Activated T-helper 1 cell treated with anti-CD3 and anti-CD28 coated beads, Interleukin-12 subunit alpha, Interleukin-12 subunit beta, Interleukin-2, Interleukin-4 antibody, amounts not matched to agents 30 ng/mL and 10 ng/mL and 1 ng/mL, durations not matched to agents 14 hours and 24 hours and 36 hours (primary cell): Measurements from ENCODE around the gene CAMK1G. TPM values are rescaled to one million over a fixed set of nuclear protein-coding genes. Genes with fewer than 3 reads are reported as not detected.

Experiments
- DNase-seq: peaks from one replicate; pipeline ENCODE4 v3.0.0; 2021; ENCODE audit warnings: low spot score
- H3K27ac Mint-ChIP-seq: one replicate; pipeline ENCODE4 v1.8.0; 2021; ENCODE audit warnings: mild to moderate bottlenecking, mixed read lengths
- H3K27me3 Mint-ChIP-seq: one replicate; pipeline ENCODE4 v1.8.0; 2022; ENCODE audit warnings: mild to moderate bottlenecking, moderate library complexity, mixed read lengths; ENCODE audit not compliant: insufficient read depth
- H3K36me3 Mint-ChIP-seq: one replicate; pipeline ENCODE4 v1.8.0; 2021; ENCODE audit warnings: low read depth, mixed read lengths
- H3K4me1 Mint-ChIP-seq: one replicate; pipeline ENCODE4 v1.8.0; 2021; ENCODE audit warnings: low read depth, mixed read lengths
- H3K4me3 Mint-ChIP-seq: one replicate; pipeline ENCODE4 v1.8.0; 2021; ENCODE audit warnings: mild to moderate bottlenecking, moderate library complexity, mixed read lengths
- H3K9me3 Mint-ChIP-seq: one replicate; pipeline ENCODE4 v1.8.0; 2021; ENCODE audit warnings: mixed read lengths
- intact Hi-C: fragments of 100-400 bp; cut with micrococcal nuclease; formaldehyde crosslinking; loops from one replicate; pipeline ENCODE4 v1.15.1; 2024
- total RNA-seq: library from RNA; stranded (reverse); gene quantifications from 2 replicates; pipeline ENCODE4 v1.2.3, GENCODE V29; 2022

The CAMK1G gene
- total RNA-seq, 1 donor from 2014 or later: 0.62 TPM

DNA sequence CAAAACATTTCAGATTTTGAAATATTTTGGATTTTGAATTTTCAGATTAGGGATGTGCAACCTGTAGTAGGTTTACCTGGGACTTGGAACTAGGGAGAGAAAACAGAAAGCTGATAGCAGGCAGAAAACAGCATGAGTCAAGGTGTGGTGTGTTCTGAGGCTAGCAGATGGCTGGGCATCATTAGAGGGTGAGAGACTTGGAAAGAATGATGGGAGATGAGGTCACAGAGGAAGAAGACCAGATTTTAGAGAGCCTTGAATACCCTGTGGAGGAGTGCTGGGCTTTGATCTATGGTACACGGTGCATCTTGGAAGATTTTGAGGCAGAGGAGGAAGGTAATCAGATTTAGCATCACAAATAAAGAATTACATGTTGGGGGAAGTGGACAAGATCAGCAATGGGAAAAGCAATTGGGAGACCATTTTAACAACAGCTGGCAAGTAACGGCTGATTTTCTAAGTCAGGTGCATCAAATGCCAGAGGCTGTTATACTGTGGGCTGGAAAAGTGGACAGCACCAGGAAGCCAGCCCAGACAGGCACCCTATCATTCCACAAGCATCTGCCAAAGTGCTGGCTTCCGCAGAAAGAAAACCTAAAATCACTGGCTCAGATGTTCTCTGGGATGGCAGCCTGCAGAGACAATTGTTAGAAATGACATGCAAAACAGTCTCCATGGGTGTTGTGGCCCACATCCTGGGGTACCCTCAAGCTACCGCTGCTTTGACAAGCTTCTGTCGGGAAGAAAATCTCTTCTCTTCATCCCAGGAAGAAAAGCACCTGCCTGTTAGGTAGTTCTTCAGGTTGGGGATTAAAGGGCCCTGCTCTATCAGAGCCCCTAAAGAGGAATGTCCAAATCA is 30.9 kb upstream of the CAMK1G start:
- Mint-ChIP-seq H3K4me3 (no peak overlapping the region), H3K27ac (no peak overlapping the region), H3K36me3 (no peaks in the 10 kb centered on the region), H3K9me3 (no peaks in the 10 kb centered on the region), H3K4me1 (no peaks in the 10 kb centered on the region), H3K27me3 (peaks cover 18% of the 10 kb centered on the region)
- intact Hi-C loops: no loop called here
- DNase-seq: no peak

DNA sequence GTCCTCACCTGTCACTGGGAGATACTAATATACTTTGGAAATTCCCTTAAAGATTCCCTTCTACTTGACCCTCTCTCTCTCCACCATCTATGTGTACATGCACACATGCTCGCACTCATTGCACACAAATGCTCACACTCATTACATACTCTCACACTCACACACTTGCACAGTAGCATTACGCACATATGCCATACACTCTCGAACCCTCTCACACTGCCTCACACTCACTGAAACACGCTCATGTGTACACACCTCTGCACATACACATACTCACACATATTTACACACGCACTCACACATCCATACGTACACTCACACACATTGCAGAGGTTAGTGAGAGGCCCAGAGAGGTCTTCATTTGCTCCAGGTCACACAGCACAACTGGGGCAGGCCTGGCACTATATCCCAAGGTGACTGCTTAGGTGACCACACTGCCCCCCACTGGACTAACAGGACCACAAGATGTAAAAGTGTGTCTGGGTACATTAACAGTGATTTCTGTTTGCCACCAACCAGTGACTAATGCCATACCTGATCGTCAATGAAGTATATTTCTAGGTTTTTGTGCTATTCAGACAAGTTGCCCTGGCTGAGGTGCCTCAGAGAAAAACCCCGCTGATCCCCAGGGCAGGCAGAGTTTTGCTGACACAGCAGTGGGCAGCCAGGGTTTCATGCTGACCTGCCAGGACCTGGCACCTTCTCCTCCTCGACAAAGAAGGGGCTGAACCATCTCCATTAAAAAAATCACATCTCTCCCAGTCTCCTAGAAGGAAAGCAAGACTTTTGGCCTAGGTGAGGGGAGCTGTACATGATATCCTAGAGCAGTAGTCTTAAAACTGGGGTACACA is 28.5 kb upstream of the CAMK1G start:
- Mint-ChIP-seq H3K36me3 (no peaks in the 10 kb centered on the region), H3K27ac (no peak overlapping the region), H3K27me3 (peaks cover 8% of the 10 kb centered on the region), H3K9me3 (no peaks in the 10 kb centered on the region), H3K4me1 (no peaks in the 10 kb centered on the region), H3K4me3 (no peak overlapping the region)
- DNase-seq: no peak
- intact Hi-C loops: no loop called here

DNA sequence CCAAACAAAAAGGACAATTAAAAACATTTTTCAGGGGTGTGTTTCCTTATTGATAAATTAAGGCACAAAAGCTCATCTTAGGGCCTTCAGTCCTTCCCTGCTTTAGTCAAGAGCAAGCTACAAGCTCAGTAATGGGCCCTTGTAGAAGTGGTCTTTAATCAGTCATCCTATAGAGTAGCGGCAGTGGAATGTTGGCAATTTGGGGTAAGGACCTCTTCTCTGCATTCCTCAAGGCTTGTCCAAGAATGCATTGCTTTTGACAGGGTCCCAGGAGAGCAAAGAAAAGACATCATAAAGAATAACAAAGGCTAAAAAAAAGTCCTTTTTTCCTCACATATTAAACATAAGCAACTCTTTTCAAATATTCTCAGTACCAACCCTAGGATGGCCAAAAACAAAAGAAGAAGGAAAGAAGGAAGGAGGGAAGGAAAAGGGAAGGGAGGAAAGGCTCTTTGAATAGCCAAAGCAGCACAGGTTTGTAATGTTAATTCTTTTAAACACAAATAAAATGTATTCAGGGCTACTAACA is 27.3 kb upstream of the CAMK1G start:
- no peaks in the 10 kb centered on the region for H3K36me3 Mint-ChIP-seq
- peaks cover 8% of the 10 kb centered on the region for H3K27me3 Mint-ChIP-seq
- no peaks in the 10 kb centered on the region for H3K4me1 Mint-ChIP-seq
- no peak overlapping the region for H3K4me3 Mint-ChIP-seq
- no peak overlapping the region for H3K27ac Mint-ChIP-seq
- DNase-seq: no peak
- H3K9me3 Mint-ChIP-seq: no peaks in the 10 kb centered on the region
- intact Hi-C loops: no loop called here

DNA sequence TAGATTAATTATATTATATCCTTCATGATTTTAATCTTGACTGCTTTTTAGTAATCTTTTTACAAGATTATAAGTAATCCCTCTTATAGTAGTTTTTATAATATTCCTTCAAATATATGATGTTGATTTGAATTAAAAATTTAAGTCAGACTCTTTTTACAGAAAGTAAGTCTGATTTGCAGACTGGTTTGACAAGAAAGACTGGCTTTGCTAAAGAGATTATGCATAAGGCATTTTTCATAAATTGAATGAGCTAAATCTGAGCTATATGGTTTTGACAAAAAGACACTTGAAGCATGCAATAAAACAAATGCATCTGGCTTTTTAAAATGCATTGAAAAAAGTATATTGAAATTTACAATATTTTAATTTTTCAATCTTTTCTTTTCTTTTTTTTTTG is 26.3 kb upstream of the CAMK1G start:
- H3K4me1 Mint-ChIP-seq: no peaks in the 10 kb centered on the region
- no peaks in the 10 kb centered on the region for H3K36me3 Mint-ChIP-seq
- H3K9me3 Mint-ChIP-seq: no peaks in the 10 kb centered on the region
- DNase-seq: no peak
- intact Hi-C loops: no loop called here
- H3K27me3 Mint-ChIP-seq: peaks cover 11% of the 10 kb centered on the region
- H3K27ac Mint-ChIP-seq: no peak overlapping the region
- H3K4me3 Mint-ChIP-seq: no peak overlapping the region

DNA sequence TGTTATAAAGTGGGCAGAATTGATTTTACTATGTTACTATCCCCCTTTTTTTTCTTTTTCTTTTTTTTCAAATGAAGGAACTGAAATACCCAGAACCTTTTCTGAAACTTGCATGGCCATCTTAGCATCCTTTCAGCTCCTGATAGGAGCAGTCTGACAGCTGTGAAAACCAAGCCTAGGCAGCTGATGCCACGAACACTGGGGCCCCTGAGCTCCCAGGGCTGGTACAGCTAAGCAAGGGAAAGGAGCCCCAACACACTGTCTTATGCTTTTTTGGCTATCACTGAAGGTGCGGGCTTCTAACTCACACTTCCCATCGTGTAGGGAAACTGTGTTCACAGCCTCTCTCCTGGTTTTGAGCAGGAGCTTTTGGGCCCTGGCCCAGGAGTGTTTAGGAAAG is 23.0 kb upstream of the CAMK1G start:
- Mint-ChIP-seq H3K27ac (no peak overlapping the region), H3K27me3 (peaks cover 28% of the 10 kb centered on the region), H3K36me3 (no peaks in the 10 kb centered on the region), H3K9me3 (no peaks in the 10 kb centered on the region), H3K4me1 (no peaks in the 10 kb centered on the region), H3K4me3 (no peak overlapping the region)
- intact Hi-C loops: loop anchor here (10.0 kb wide), 1 partner anchor 764 kb away; the partner anchor contains the start of gene HHAT
- no peak for DNase-seq

DNA sequence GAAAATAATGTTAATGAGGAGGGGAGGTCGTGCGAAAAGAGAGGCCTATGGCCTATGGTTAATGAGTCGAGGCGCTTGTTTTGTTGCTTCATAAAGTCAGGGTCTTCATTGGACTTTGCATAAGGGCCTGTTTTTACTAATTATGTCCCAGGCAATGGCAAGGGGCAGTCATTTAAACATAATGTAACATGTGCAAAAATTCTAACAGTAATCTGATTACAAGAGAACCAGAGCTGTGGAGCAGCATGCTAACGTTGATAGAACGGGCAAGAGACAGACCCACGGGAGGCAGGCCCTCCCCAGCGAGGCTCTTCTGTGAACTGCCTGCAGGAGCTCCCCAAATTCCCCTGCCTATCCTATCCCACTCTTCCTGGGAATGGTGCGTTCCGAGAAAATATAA is 22.6 kb upstream of the CAMK1G start:
- H3K36me3 Mint-ChIP-seq: no peaks in the 10 kb centered on the region
- intact Hi-C loops: loop anchor here (10.0 kb wide), 1 partner anchor 764 kb away; the partner anchor contains the start of gene HHAT

DNA sequence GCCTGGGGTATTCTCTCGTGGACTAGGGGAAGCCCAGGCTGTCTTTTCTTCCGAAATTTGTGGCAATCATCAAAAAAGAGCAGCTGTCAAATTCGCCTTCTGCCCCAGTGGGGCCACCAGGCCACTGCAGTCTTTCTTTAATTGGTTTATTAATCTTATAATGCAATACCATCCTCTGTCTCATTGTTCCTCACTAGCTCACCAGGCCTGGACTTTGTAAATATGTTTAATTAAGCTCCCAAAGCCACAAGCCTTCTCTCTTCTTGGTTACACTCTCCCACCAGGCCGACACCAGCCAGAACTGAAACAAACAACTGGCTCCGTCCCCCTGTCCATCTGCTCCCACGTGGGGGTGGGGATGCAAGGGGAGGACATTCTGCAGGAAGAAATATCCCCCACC is 22.0 kb upstream of the CAMK1G start:
- Mint-ChIP-seq H3K4me1 (peaks cover 6% of the 10 kb centered on the region), H3K27ac (no peak overlapping the region), H3K4me3 (no peak overlapping the region), H3K9me3 (no peaks in the 10 kb centered on the region), H3K27me3 (peaks cover 29% of the 10 kb centered on the region), H3K36me3 (no peaks in the 10 kb centered on the region)
- DNase-seq: no peak
- intact Hi-C loops: loop anchor here (10.0 kb wide), 1 partner anchor 763 kb away; the partner anchor contains the start of gene HHAT

More for the DNA sequence above, 22.6 kb upstream of the CAMK1G start:
- DNase-seq: no peak
- no peak overlapping the region for H3K4me3 Mint-ChIP-seq
- peaks cover under 1% of the 10 kb centered on the region for H3K4me1 Mint-ChIP-seq
- peaks cover 31% of the 10 kb centered on the region for H3K27me3 Mint-ChIP-seq
- H3K9me3 Mint-ChIP-seq: no peaks in the 10 kb centered on the region
- H3K27ac Mint-ChIP-seq: no peak overlapping the region

DNA sequence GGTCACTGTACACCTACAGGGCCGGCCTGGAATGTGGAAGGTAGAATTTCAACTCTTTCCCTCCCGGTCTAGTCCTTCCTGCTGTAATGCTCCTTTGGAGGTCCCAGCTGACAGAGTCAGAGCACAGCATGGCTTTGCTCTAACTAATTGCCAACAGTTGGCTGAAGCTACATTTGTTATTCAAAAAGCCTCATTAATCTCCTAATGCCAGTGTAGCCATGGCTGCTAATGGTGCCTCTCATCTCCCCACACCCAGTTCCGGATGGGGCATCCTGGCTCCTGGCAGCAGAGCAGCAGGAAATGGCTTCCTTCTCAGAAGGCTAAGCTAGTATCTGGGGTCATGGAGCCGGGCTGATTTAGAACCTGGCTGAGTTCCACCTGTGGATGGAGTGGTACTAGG is 18.7 kb upstream of the CAMK1G start:
- H3K9me3 Mint-ChIP-seq: no peaks in the 10 kb centered on the region
- H3K4me3 Mint-ChIP-seq: no peak overlapping the region
- H3K36me3 Mint-ChIP-seq: no peaks in the 10 kb centered on the region
- intact Hi-C loops: loop anchor here (5.0 to 10.0 kb wide), 2 partner anchors 427 to 760 kb away; partner anchors contain the start of gene HHAT
- peaks cover 37% of the 10 kb centered on the region for H3K27me3 Mint-ChIP-seq
- H3K4me1 Mint-ChIP-seq: peaks cover 21% of the 10 kb centered on the region
- no peak overlapping the region for H3K27ac Mint-ChIP-seq
- no peak for DNase-seq

DNA sequence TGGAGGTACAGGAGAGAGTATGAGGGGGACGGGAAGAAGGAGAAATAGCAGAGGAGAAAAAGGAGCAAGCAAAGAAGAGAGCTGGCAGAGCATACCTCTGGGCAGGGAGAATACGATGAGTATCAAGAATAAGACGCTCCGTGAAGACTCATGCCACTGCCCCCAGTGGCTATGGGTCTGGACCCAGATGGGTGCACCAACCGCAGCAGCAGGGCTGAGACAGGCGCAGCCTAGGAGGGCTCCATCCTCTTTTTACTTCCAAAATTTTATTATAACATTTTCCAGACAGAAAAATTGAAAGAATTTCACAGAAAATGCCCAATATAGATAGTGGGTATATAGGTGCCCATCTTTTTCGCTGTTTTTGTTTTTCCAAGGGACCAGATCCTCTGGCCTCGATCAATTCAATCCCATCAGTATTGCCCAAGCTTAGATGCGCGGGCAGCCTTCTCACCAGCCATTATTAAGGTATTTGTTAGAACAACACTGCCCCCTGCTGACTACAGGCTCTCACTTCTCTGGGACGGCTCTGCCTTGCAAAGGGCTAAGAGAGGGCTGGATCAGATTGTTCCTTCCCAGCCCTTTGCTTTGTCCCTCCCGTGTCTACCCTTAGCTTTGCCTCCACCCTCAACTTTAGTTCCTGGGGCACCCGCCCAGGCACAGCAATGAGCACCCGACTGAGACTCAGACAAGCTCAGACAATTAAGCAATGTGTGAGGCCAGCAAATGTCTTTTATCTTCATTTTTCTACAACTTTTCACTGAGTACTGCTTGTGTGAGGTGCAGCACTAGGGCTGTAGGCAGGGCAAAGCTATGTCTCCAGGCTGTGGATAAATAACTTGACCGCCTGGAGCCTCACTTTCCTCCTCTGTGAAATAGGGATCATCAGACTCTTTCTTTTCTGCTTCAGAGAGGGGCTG is 17.5 kb upstream of the CAMK1G start:
- H3K27me3 Mint-ChIP-seq: peaks cover 41% of the 10 kb centered on the region
- intact Hi-C loops: loop anchor here (1.0 to 10.0 kb wide), 6 partner anchors 211 to 914 kb away; partner anchors contain the start of gene HHAT

DNA sequence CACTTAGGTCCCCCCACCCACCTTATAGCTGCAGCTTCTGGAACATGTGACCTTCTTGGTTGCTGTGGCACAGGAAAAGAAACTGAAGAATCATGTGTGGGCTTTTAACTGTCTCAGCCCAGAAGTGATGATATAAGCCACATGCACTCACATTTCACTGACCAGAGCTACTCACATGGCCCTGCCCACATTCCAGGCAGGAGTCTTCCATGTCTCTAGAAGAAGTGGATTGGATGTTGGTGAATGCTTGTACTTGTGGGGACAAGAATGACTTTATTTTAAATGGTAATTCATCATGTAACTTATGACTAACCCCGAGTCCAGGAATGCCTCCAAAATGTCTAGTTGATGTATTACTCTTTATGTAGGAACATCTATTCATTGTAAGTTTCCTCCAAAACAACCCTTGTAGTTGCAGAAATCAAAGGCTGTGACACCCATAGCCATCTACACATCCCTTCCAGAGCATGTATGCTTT is 15.8 kb upstream of the CAMK1G start:
- intact Hi-C loops: loop anchor here (1.0 to 10.0 kb wide), 6 partner anchors 39 to 757 kb away; partner anchors contain the start of genes HHAT and UTP25
- Mint-ChIP-seq H3K9me3 (no peaks in the 10 kb centered on the region), H3K36me3 (no peaks in the 10 kb centered on the region), H3K27ac (no peak overlapping the region), H3K4me3 (no peak overlapping the region), H3K27me3 (peaks cover 48% of the 10 kb centered on the region), H3K4me1 (peaks cover 27% of the 10 kb centered on the region)
- no peak for DNase-seq

More for the DNA sequence above, 17.5 kb upstream of the CAMK1G start:
- H3K9me3 Mint-ChIP-seq: no peaks in the 10 kb centered on the region
- H3K27ac Mint-ChIP-seq: no peak overlapping the region
- no peak overlapping the region for H3K4me3 Mint-ChIP-seq
- no peaks in the 10 kb centered on the region for H3K36me3 Mint-ChIP-seq
- DNase-seq: peak; percentile 66
- peaks cover 27% of the 10 kb centered on the region for H3K4me1 Mint-ChIP-seq

DNA sequence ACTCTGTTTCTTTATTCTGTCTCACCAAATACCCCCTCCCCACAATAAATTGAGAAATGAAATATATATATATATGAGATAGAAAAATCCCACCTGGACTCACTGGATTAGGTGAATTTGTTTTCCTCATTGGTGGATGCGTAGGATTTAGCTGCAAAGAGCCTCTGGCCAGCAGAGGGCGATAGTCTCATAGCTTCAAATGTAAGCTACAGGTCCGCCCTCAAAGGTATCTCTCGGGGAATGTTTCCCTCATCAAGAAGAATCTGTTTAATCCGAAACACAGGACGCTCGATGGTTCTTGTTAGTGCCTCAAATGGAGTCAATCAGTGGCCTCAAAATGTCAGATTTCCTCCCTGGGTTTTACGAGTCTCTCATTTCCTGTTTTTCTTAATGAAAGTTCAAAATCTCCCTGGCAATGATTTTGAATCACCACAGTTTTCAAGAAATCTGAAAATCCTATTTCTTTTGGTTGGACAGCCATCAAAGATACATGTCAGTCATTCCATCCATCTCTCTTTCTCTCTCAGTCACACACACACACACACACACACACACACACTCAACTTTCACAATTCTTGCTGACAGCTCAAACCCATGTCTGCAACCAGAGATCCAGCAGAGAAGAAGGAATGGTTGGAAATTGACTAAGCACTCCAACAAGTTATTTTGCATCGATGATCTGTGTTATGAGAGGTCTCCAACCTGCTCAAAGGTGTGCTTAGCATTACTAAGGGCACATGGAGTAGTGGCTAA is 13.9 kb upstream of the CAMK1G start:
- intact Hi-C loops: loop anchor here (1.0 to 10.0 kb wide), 7 partner anchors 37 to 755 kb away; partner anchors contain the start of gene HHAT
- H3K4me3 Mint-ChIP-seq: peak overlapping the region; percentile 13
- H3K4me1 Mint-ChIP-seq: peaks cover 27% of the 10 kb centered on the region
- no peak overlapping the region for H3K27ac Mint-ChIP-seq
- H3K36me3 Mint-ChIP-seq: no peaks in the 10 kb centered on the region
- peaks cover 50% of the 10 kb centered on the region for H3K27me3 Mint-ChIP-seq
- H3K9me3 Mint-ChIP-seq: no peaks in the 10 kb centered on the region
- DNase-seq: peak; percentile 53
